GM18858 (cell line): ENCODE measurements around the gene EGFR.
"Not testable (repeated sequence)": the region's sequence is repeated elsewhere in the genome, so short reads cannot be mapped to it uniquely, and the experiment has no call there.

Experiments used
- ATAC-seq: cut with Tn5 transposase; IDR thresholded peaks from one replicate; pipeline ENCODE4 v1.9.1; 2021; ENCODE audit not compliant: unreplicated experiment

EGFR gene

DNA sequence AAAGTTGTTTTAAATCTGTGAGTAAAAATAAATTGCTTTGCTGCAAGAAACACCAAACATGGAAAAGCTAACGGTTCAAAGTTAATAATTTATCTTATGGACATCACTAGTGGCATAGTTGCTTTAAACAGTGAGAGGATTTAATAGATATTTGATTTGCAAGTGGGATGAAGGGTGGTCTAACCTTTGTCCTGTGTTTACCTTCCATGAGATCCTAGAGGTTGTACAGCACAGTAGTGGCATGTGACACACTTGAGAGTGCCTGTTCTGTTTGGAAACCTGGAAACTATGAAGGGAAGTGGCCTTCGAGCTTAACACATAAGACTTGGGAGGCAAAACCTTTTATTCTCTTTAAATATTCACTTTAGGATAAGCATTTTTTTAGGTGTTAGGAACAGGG, 16.0 kb downstream of the EGFR start:
- ATAC-seq: no peak

DNA sequence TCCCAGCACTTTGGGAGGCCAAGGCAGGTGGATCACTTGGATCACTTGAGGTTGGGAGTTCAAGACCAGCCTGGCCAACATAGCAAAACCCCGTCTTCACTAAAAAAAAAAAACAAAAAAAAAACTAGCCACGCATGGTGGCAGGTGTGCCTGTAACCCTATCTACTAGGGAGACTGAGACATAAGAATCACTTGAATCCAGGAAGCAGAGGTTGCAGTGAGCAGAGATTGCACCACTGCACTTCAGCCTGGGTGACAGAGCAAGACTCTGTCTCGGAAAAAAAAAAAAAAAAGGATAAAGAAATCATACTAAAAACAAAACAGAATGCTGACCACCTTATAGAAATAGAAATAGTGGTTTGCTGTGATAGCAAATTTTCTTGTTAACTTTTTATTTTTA, 16.6 kb downstream of the EGFR start:
- ATAC-seq: not testable (repeated sequence)

DNA sequence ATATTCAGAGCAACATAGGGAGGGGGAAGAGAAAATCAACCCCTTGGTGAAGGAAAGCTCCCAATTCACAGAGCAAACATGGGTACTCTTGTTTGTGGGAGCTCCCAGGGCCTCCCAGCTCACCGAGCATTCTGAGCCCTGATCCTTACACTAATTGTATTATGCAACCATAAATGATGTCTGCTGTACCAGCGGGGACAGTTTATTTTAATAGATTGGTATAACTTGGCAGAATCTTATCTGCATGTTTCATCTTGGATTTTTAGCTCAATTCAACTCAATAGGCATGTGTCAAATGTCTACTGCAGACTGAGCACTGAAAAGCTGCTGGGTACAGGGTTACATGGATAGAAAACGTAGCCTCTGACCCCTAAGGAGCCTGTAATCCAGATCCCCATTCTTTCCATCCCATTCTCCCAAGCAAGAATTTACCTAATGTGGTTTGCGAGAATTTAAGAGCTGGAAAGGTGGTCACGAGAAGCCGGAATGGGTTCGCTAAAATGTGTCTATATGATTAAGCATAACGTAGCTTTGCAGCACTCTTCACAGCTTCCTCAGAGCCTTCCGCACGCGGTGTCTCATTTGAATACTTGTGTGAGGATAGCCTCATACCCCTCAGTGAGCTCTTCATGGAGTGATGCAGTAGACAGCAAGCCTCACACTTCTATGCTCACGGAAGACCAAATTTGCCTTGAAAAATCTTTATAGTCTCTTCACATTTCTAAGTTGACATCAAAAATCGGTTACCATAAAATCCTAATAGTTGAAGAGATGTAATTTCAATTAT, 18.3 kb downstream of the EGFR start:
- no peak for ATAC-seq

DNA sequence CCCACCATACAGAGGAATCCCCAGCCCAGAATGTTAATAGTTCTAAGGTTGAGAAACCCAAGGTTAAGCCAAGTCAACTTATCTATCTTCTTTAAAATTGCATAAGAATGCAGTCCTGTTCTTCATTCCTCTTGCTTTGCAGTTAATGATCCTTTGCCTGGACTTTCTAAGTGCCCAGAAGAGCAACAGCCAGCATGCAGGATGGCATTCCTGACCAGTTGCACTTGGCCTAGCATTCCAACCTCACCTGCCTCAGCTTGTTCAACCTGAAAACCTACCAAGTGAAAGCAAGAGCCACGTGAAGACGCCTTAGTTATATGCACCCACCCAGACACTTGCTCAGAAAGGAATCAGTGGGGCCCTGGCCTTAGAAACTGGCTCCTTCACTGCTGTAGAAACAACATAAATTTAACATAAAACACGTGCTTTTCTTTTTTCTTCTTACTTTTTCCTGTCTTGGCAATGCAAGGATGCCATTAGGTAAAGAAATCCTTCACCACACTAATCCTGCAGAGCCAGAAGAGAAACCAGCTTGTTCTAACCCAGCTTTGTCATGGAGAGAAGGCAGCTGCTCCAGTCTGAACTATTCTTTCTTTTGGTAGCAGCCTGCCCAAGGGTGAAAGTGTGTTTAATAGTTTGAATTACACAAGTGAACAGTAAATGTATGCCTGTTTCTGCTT, 25.0 kb downstream of the EGFR start:
- ATAC-seq: no peak

DNA sequence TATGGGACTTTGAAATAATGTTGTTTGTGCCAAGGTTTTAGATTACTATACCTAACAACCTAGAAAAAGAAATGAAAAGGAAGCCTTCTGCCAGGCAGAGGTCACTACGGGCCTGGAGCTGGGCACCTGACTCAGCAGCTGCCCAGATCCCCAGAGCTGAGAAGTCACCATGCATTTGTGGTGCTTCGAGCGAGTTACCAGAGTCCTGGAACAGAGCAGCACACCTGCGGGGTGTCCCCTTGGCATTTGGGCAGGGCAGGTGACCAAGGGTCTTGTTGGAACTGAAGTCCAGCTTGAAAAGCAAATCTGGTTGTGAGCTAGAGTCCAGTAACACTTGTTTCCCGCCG, 25.5 kb downstream of the EGFR start:
- ATAC-seq: no peak

DNA sequence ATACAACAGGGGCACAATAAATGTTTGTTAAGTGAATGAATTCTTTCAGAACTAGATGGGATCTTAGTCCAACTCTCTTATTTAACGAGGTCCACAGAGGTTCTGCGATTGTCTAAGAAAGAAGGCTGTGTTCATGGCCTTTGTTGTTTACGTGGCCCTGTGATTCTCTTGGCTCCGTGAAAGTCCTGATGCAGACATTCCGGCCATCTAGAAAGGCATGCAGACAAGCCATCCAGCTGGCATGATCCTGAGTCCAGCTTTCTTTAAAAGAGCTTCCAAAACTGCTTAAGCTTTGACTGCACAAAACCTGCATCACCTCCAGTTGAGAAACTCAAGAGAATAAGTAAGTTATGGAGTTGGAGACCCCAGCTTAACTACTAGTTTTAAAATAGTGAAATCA, 26.0 kb downstream of the EGFR start:
- no peak for ATAC-seq

DNA sequence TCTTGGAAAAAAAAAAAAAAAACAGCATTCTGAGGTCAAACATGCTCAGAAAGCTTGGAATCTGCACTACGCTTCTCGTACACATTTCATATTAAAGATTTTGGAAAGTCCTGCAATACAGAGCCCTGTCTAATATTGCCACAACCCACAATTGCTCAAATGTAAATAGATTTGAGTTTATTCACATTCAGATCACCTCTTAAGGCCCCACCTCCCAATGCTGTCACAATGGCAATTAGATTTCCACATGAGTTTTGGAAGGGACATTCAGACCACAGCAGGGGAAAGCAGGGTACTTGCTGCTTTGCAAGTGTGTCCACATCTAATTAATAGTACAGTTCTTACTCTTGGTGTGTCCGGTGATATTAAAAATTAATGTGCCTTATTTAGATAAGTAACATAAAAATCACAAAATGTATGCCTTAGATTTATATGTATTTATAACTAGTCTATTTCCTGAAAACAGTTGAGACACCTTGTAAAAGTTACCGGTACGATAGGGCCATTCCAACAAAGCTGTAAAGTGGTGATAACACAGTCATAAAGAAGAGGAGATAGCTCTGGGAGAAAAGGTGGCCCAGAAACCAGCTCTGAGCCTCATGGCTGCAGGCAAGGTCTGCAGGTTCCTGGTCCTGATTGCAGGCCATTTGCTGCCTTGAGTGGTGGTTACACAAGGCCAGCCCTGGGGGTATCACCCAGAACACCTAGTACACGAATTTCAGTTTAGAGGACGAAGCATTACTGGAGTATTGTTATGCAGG, 27.9 kb downstream of the EGFR start:
- ATAC-seq: no peak

DNA sequence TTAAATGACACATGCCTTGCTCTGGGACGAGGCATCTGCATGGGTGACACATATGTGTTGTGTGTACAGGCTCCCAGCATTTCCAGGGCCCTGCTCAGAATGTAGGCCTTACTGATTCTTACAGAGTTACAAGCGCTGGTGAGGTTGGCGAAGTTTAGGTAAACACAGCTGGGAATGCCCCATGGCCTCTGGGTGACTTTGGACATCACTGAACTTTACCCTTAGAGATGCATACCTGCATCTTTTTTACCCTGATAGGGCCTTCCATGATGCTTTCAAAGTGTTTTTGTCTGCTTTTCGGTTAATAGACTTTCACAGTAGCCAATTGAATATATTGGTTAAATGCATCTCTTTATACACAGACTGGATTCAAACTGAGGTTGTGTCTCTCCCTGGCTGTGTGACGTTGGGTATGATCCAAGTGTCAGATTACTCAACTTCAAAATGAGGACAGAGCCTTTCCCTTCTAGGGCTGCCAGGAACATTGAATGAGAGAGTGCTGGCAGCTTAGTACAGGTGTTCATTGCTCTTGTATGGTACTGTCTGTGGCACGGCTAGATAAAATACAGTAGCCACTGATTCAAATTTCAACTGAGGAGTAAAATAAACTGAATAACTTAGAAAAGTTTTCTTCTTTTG, 29.5 kb downstream of the EGFR start:
- no peak for ATAC-seq

DNA sequence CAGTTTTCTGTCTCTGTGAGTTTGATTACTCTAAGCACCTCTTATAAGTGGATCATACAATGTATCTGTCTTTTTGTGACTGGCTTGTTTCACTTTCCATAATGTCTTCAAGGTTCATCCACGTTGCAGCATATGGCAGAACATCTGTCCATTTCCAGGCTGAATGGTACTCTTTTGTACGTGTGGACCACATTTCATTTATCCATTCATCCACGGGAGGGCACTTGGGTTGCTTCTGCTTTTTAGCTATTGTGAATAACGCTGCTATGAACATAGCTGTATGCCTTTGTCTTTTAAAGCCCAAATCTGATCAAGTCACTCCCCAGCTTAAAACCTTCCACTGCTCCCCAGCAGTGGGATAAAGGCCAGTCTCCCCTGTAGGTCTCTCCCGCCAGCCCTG, 31.5 kb downstream of the EGFR start:
- no peak for ATAC-seq

DNA sequence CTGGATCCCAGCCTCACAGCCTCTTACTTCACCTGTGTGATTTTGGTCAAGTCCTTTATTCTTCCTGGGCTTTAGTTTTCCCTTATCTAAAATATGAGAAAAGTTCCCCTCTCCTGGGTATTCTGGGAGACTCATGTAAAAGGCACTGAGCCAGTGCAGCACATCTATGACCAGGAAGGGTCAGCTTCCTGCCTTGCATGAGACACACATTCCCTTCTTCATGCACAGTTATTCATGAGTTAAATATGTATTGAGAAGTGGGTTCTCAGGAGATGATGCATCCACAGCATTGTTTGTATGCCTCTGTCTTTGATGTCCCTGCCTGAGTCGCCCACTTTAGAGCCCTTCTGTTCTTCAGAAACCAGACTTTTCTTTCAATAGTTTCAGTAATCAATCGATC, 33.3 kb downstream of the EGFR start:
- ATAC-seq: no peak

DNA sequence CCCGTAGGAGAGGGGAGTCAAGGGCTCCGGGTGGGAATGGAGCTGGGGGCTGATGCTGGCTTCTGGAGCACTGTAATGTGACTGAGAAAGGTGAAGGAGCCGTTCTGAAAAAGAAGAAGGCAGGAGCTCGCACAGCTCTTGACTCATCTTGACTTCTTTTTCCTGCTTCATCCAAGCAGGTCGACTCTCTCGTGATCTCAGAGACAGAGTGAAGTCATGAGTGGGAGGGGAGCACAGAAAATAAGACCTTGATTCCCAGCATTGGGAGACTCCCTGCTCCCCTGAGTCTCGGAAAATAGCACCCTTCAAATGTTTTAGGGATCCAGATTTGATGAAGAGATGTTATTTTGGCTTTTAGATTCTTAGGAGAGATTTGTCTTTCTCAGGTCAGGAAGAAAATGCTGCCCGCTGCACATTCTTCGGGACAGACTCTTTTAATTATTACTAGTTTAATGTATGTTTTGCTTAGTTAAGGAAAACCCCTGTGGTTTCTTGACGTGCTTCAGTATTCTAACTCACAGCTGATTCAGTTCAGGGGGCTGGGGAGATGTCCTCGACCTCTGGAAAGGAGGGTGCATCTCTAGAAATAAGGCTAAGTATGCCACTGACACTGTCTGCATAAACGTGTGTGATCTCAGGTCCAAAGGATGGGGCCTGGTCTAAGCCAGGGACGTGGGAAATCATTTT, 34.1 kb downstream of the EGFR start:
- no peak for ATAC-seq

DNA sequence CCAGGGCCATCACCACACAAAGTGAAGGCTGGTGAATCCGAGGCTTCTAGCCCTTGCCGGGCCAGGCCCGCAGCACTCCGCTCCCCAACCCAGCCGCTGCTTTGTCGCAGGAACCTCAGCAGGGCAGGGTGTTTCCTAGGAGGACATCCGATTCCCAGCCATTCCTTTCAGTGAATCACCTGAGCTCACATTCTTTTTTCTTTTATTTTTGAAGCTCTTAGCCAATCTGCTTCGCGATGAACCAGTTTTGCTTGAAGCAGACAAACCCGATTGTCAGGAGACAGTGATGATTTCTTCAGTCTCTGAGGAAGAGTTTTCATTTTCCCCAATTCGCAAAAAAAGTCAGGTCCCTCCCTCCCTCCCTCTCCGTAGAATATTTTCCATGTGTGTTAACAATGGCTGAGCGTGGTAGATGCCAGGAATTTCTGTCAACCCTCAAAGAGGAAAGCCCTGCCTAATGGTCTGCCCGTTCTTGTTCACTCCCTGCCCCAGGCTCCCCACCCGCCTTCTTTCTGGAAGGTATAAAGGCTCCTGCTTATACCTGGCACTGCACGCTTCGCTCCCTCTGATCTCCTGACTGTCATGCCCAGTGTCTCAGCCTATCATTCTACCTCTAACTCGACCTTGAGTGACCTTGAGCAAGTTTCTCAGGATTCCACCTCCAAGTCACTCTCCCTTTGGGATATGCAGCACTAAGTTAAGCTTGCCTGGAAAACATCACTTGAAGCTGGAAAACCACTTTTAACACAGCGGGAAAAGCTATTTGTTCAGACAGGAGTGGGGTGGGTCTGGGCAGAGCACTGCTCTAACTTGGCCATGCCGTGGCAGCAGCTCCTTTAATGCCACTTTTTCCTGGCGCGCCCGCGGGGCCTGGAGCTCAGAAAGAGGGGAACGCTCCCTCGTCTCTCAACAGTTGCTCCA, 35.1 kb downstream of the EGFR start:
- ATAC-seq: no peak

DNA sequence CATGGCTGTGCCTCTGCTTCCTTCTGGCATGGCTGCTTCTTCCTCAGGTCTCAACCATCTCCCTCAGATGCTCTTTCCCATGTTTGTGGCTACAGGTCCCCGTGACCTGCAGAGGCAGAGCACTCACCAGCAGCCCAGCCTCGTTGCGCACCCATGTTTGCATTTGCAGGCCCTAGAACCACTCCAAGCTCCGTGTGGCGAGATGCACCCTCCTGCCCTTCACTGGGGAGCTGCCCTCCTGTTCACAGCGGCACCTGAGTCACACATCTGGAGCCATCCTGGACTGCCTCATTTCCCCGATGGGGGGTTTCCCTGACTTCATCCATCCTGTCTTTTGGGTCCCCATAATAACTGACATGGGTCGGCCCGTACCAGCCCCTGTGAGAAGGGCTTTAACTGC, 35.9 kb downstream of the EGFR start:
- no peak for ATAC-seq

DNA sequence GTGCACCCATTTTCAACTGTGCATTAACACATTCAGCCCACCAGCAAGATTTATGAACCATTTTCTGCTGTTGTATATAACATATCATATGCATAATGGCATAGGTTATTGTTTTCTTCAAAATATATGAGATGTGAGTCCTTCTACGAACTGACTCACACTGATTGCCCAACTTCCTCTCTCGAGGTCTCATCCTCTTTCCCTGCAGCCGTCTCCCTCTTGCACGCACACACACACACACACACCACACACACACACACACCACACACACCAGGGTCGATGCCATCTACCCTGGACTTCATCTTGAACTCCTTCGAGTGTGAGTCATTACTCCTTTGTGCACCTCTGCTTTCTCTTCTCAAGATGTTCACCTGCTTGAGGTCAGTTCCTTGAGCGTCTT, 36.7 kb downstream of the EGFR start:
- no peak for ATAC-seq

DNA sequence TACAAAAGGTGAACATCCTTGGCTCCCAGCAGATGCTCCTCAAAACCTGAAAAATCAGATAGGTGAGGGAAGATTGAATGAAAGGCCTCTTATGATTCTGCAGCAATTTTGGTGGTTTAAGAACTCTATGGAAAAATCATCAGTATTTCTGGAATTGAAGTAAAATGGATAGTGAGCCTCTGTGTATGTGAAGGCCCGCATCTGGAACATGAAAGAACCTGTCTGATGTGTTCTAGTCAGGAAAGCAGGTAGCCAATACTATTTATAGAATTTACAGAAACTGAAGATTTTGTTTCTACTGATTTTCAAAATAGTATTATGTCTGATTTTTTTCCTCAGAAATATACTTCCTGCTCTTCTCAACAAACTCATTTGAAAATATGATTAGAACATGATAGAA, 37.3 kb downstream of the EGFR start:
- no peak for ATAC-seq

DNA sequence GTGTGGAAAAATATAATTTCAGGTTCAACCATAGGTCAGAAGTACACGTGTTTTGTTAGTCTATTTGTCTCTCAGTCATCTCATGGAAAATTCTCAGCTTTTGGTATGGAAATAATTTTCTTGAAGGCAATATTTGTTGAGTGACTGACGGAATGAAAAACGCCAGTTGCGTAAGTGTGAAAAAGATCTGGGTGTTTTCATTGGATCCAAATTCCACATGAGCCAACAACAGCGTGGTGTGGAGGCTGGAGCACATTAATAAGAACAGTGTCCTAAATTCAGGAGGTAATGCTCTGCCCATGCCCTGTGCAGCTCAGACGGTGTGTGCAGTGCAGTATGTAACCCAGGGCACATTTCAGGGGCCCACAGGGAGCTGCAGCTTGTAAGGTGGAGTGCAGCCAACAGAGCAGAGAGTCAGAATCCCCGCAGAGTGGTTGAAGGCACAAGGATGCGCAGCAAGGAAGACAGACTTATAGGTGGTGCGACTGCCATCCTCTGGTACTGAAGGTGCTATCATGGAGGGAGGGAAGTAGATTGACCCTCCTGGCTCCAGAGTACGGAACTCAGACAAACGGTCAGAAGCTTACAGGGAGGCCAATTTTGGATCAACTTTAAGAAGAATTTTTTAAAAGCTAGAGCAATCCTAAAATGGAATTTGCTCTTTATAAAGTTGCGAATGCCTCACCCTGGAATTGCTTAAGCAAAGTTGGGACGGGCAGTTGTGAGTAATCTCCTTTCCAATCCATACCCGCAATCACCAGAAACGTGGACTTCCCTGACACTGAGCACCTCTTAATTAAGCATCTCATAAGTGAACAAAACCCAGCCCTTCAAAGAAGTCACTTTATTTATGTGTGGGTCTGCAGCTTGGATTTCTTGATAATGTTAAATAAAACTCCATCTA, 38.0 kb downstream of the EGFR start:
- no peak for ATAC-seq

DNA sequence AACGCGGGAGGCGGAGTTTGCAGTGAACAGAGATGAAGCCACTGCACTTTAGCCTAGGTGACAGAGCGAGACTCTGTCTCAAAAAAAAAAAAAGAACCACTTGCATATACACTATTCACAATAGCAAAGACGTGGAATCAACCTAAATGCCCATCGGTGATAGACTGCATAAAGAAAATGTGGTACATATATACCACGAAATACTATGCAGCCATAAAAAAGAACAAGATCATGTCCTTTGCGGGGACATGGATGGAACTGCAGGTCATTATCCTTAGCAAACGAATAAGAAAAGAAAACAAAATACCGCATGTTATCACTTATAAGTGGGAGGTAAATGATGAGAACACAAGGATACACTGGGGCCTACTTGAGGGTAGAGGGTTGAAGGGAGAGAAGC, 39.5 kb downstream of the EGFR start:
- no peak for ATAC-seq

DNA sequence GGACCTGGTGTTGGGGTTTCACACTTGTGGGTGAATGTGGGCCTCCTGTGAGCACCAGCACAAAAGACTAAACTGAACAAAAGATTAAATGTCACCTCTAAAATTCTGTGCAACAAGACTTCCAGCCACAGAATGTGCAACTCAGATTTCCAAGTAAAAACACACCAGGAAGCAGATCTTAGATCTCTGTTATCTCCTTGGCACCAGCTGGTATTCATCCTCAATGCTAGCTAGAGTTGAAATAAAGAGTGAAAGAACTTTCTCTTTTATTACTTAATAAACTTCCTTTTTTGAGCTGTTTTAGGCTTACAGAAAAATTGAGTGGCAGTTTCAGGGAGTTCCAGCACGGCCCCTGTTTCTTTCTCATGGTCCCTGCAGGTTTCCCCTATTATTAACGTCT, 40.2 kb downstream of the EGFR start:
- no peak for ATAC-seq

DNA sequence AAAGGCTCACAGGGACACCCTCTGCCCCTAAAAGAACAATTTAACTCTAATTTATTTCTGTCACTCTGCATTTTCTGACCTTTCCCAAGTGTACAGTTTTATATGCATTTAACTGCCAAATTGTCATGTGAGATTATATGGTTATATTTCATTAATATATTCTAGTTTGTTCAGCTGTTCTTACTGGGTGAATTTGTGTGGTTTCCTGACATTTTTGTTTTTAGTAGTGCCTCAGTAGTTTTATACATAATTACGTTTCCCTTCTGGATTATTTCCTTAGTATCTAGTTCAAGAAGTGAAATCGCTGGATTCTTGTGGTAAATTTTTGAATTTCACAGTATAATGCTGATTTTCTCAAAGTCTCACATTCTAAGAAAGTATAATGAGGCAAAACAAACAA, 41.3 kb downstream of the EGFR start:
- ATAC-seq: no peak
